ENCODE measurements around the gene PGS1.

GRCh38 chr17:78435330-78436005 lies 57.0 kb downstream of the PGS1 start:
- TF ChIP-seq CTCF (conservative IDR thresholded peaks at IDR 0.05; ENCODE audit: low read length) (no peak), EZH2phosphoT487 (IDR thresholded peaks at IDR 0.05; ENCODE audit: borderline replicate concordance, low read depth, low read length) (no peak)
